Activated CD4-positive, alpha-beta T cell treated with anti-CD3 and anti-CD28 coated beads, Interleukin-2, Interleukin-6, amounts not matched to agents 100 ng/mL and 50 ng/mL, durations not matched to agents 16 hours and 8 hours (primary cell): Measurements from ENCODE around the gene USF1.
"Not testable (repeated sequence)": the region's sequence is repeated elsewhere in the genome, so short reads cannot be mapped to it uniquely, and the experiment has no call there.

Experiments
- DNase-seq: peaks from one replicate; pipeline ENCODE4 v3.0.0-alpha.2; 2020

The USF1 gene

GRCh38 chr1:161046605-161047228, 940 bp upstream of the USF1 start:
- no peak for DNase-seq

GRCh38 chr1:161044908-161045735, 655 bp downstream of the USF1 start:
- DNase-seq: peak; percentile 76

- DNase-seq: no peak
Observed at GRCh38 chr1:161044535-161044907, 1.3 kb downstream of the USF1 start.

GRCh38 chr1:161039546-161039945, 6.2 kb downstream of the USF1 start:
- no peak for DNase-seq

DNA sequence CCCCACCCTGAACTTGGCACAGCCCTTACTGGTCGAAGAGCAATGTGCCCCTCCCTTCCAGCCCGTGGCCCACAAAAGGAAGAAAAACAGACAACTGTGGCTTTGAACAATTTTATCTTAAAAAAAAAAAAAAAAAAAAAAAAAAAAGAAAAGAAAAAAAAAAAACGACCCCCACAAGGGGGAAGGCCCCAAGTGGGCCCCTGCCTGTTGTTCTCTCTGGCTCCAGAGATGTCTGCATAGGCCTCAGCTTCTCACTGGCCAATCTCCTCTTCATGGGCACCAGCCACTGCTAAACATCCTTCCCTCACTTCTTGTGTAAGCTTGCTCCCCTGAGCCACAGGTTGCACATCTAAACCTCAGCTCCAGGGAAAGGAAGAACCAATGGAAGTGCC, 6.6 kb downstream of the USF1 start:
- DNase-seq: no peak

GRCh38 chr1:161038523-161039153, 7.1 kb downstream of the USF1 start, which contains the start of gene TSTD1:
TSS of gene TSTD1 (minus strand) at chr1:161038964. CDS start at chr1:161038889, 75 bp downstream.
- DNase-seq: peak; percentile 88

DNA sequence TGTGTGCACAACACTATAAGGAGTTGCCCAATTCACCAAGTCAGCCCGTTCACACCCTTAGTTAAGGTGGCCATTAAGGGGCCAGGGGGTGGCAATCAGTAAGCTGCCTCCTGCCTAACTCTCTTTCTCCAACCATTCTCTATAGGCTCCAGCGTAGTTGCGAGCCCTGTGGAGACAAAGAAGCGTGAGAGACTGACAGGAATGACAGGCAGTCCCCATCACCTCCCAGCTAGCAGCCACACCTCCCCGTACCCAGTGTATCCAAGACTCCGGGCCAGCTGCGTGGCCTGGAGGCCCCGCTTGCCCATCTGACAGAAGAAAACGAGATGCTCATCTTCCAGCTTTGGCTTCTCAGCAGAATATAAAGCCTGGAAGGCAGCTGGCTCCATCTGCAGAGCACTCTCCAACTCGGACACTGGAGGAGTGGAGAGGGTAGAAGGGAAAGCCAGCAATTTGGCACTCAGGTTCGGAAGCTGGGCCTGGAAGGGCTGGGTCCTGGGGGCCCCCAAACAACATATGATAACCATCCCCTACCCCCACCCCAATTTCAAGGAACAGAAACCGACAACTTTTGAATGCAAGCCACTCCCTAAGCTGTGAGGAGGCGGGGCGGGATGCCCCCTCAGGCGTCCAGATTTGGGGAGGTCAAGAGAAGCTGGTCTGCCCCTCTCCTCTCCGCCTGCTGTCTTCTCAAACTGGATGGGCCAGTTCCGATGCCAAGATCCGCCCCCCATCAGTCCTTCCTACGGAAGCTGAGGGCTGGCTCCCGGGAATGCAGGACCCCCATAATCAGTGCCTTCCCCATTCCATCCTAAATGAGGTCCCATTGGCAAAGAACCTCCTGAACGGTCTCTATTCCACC, 7.9 kb downstream of the USF1 start:
- no peak for DNase-seq

GRCh38 chr1:161033751-161034150, 12.0 kb downstream of the USF1 start:
- no peak for DNase-seq

- DNase-seq: no peak
Observed at GRCh38 chr1:161032409-161032808, 13.4 kb downstream of the USF1 start.

DNA sequence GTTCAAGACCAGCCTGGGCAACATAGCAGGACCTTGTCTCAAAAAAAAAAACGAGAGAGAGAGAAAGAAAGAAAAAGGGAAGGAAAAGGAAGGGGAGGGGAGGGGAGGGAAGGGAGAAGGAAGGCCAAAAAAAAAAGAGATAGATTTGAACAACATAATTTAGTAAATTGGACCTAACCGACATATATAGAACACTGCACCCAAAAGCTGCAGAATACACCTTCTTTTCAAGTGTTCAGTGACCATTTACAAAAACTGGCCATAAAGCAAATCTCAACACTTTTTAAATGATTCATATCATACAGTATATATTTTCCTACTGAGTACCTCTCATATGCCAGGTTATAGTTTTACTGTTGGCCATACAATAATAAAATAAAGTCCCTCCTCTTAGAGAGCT, 13.9 kb downstream of the USF1 start:
- DNase-seq: no peak

- not testable (repeated sequence) for DNase-seq
Observed at GRCh38 chr1:161029466-161029865, 16.3 kb downstream of the USF1 start.

- DNase-seq: peak; percentile 25
Observed at GRCh38 chr1:161026954-161027353, 18.8 kb downstream of the USF1 start.

GRCh38 chr1:161022432-161022831, 23.3 kb downstream of the USF1 start:
- DNase-seq: not testable (repeated sequence)

- DNase-seq: peak; percentile 38
Observed at GRCh38 chr1:161021970-161022353, 23.8 kb downstream of the USF1 start.

DNA sequence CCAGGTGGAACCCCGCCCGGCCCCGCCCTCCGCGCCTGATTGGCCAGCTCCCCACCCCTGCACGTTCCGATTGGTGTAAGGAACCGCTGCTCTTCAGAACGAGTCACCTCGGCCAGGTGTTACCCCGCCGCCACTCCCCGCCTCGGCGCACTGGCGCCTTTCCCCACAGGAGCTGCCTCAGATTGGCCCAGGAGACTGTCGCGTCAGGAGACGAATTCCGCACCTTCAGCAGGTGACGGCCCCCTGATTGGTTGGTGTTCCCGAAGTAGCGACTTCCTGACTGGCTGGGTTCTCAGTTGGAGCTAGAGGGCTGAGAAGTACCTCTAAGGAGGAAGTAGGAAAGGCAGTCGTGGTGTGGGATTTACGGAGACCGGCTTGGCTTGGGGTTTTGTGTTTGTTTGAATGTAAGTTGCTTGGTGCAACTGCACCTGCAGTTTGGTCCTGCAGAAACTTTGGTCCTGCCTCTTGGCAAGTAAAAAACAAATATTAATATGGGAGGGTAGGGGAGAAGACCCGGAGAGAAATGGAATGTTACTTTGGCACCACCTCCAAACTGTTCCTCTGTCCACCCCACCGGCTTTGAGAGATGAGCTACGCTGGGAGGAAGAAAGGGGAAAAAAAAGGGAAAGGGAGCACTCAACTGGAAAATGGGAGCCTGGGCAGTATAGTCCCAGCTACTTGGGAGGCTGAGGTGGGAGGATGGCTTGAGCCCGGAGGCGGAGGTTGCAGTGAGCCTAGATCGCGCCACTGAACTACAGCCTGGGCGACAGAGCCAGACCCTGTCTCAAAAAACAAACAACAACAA, 24.4 kb downstream of the USF1 start:
- DNase-seq: peak; percentile 83

DNA sequence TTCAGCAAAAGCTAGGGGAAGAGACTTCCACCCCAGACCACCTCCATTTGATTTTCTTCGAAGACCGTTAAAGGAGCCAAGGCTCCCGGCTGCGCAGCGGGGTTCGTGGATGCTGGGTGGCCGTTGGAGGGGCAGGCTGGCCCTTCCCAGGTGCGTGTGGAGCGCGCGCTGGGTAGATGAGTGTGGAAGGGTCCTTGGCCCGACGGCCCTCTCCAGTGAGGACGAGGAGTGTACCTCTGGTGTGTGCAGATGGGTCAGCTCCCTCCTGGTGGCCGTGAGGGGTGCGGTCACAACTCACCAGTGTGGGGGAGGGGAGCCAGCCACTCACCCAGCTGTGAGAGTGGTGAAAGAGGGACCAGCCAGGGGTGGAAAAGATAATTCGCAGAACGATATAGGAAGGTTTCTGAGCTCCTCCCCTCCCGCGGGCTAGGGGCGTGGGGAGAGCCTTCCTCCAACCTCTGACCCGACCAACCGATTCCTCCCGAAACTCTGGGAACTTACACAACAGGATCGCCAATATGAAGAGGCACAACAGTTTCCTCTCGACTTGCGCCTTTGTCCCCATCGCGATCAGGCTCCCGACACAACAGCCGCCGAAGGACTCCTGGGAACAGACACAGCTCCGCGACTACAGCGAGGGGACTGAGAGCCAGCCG, 25.1 kb downstream of the USF1 start, which contains the start of gene F11R:
Gene F11R (minus strand): TSS at position 644 of the 656 bp plus-strand sequence. CDS start 79 bp downstream, at position 565.
- DNase-seq: no peak

- no peak for DNase-seq
Observed at GRCh38 chr1:161019751-161020495, 25.9 kb downstream of the USF1 start.

DNA sequence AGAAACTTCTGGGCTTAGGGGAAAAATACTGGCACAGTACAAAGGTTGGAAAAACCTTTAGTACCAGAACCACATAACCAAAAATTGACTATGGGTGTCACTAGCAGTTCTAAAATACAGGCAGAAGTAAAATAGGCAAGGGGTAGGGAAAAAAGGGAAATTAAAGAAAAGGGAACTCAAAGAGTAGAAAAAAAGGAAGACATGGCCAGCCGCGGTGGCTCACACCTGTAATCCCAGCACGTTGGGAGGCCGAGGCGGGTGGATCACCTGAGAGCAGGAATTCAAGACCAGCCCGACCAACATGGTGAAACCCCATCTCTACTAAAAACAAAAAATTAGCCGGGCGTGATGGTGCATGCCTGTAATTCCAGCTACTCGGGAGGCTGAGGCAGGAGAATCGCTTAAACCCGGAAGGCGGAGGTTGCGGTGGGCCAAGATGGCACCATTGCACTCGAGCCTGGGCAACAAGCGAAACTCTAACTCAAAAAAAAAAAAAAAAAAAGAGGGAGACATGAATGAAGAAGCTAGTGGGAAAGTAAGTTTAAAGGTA, 26.6 kb downstream of the USF1 start:
- DNase-seq: not testable (repeated sequence)

GRCh38 chr1:161018631-161018930, 27.2 kb downstream of the USF1 start:
- no peak for DNase-seq
